Adrenal gland (tissue), 12 donors: ENCODE data around the gene GPR153. TPM values are rescaled to one million over a fixed set of nuclear protein-coding genes. Genes with fewer than 3 reads are reported as not detected.
A peak's percentile ranks its signal among the peaks of the same experiment; 100 is the strongest.

ENCODE experiments used
- DNase-seq, 7 donors: peaks; one replicate each; pipeline ENCODE4 v3.0.0-alpha.2; 2019 to 2020
- H3K27ac ChIP-seq, 5 donors: fragments of 200-600 bp; sonication (generic) in 4 of 5; 1 replicate in 3 of 5; 2 replicates in 2 of 5; pipeline versions ENCODE4 v1.5.1 to v1.8.0; 2016 to 2020; ENCODE audit warnings: mild to moderate bottlenecking in 1 of 5
- H3K27me3 ChIP-seq: fragments of 200-600 bp; 2 replicates; pipeline ENCODE4 v1.8.0; 2021
- H3K36me3 ChIP-seq, 2 donors: fragments of 200-600 bp; replicated peaks in 1 of 2; 1 replicate in 1 of 2; 2 replicates in 1 of 2; pipeline versions ENCODE4 v1.5.1 to v1.8.0; 2018 to 2022
- H3K4me1 ChIP-seq, 2 donors: fragments of 200-600 bp; replicated peaks in 1 of 2; 1 replicate in 1 of 2; 2 replicates in 1 of 2; pipeline versions ENCODE4 v1.5.1 to v1.8.0; 2018 to 2021
- H3K4me3 ChIP-seq, 4 donors: fragments of 200-600 bp; sonication (generic) in 3 of 4; one replicate each; pipeline ENCODE4 v1.5.1; 2016 to 2018
- H3K9me3 ChIP-seq, 3 donors: fragments of 200-600 bp; sonication (generic) in 1 of 3; replicated peaks in 1 of 3; 1 replicate in 2 of 3; 2 replicates in 1 of 3; pipeline versions ENCODE4 v1.5.1 to v1.8.0; 2016 to 2021
- CTCF ChIP-seq, 6 experiments: fragments of 450-650 bp in 4 of 6; fragments of 200-600 bp in 2 of 6; sonication (generic) in 1 of 6; IDR thresholded peaks; 1 replicate in 5 of 6; 2 replicates in 1 of 6; pipeline versions ENCODE4 v1.5.1 to v1.8.0; 2016 to 2021; ENCODE audit warnings: antibody characterized with exemption in 6 of 6, mild to moderate bottlenecking in 2 of 6, moderate library complexity in 1 of 6
- POLR2A ChIP-seq, 2 donors: fragments of 450-650 bp; IDR thresholded peaks; one replicate each; pipeline ENCODE4 v1.6.1; 2017; ENCODE audit warnings: antibody characterized with exemption in 2 of 2, mild to moderate bottlenecking in 2 of 2, moderate library complexity in 1 of 2
- WGBS, 4 donors: extraction: QIAGEN DNeasy Blood & Tissue Kit in 2 of 4; methylation state at CpG; one replicate each; pipeline versions ENCODE4 v1.1.5 to v1.1.7; 2013 to 2017; 5-methylcytosine and 5-hydroxymethylcytosine counted together
- intact Hi-C, 2 donors: fragments of 100-400 bp; cut with DNase I; formaldehyde crosslinking; loops; one replicate each; pipeline versions ENCODE4 v1.14.1 to v1.15.0; 2022 to 2023
- polyA plus RNA-seq, 3 donors: library from polyadenylated mRNA; stranded (reverse); fragments of 200-250 nt in 2 of 3; fragments of 350-450 nt in 1 of 3; fragmentation: Illumina TruSeq in 1 of 3; extraction: RNeasy Lipid Tissue Mini Kit (QIAGEN cat#74804) in 1 of 3; gene quantifications; one replicate each; pipeline ENCODE4 v1.2.3, GENCODE V29; 2013 to 2014
- total RNA-seq, 9 donors: library from RNA; depleted of rRNA in 4 of 9; stranded (reverse); fragments of >200 nt in 4 of 9; fragments of 120-200 nt in 1 of 9; fragmentation: NEBNext Ultra II Directional in 1 of 9; extraction: Animal tissue kit (Norgen Biotek cat#: 25700) in 1 of 9; gene quantifications; one replicate each; pipeline versions ENCODE4 v1.1.0 to v1.2.4, GENCODE V29; 2013 to 2023
- donor health status: healthy with polysubstance abuse.
- donor health status: Bipolar disorder and iron deficiency.
- donor health status: DM: yes; HTN: yes; CAD: no.
- donor health status: DM: no; HTN: no; CAD: no.
- donor health status: DM: no; HTN: no; CAD: no.
- donor health status: DM: yes; HTN: yes; CAD: no.

The GPR153 gene
- total and polyA plus RNA-seq, 12 donors: 0.86 to 5.9 (median 3.1) TPM

- Histone ChIP-seq H3K9me3 (no peaks in the 10 kb centered on the region), H3K27ac (no peak overlapping the region), H3K27me3 (peaks cover 56% of the 10 kb centered on the region), H3K4me1 (peaks cover 5 to 30% of the 10 kb centered on the region in 2 donors), H3K4me3 (no peak overlapping the region), H3K36me3 (no peaks in the 10 kb centered on the region)
- TF ChIP-seq CTCF (IDR thresholded peaks at IDR 0.05) (peak; percentile 62 to 97 (median 72)), POLR2A (IDR thresholded peaks at IDR 0.05) (no peak)
- intact Hi-C loops: loop anchor here (5.0 kb wide), 3 partner anchors 37 to 167 kb away; no protein-coding TSS in a partner anchor
- WGBS, 4 donors: 0 to 3% (median 2%) methylated on average over 6 to 79 of the region's 79 CpGs
- DNase-seq: peak; percentile 78 to 87 (median 83)
Observed at GRCh38 chr1:6245086-6245868, 15.6 kb downstream of the GPR153 start.

- 1 to 8% (median 5%) methylated on average over 21 to 24 of the region's 24 CpGs for WGBS, 4 donors
Observed at GRCh38 chr1:6244401-6245049, 16.4 kb downstream of the GPR153 start.

GRCh38 chr1:6243993-6244392, 16.9 kb downstream of the GPR153 start, which contains the start of gene HES3:
HES3 (plus strand) TSS chr1:6244179; CDS start chr1:6244366, 187 bp downstream.
- peaks cover 5 to 27% of the 10 kb centered on the region in 2 donors for H3K4me1 ChIP-seq
- 2 to 6% (median 4%) methylated on average over 6 to 16 of the region's 16 CpGs for WGBS, 4 donors
- H3K9me3 ChIP-seq: no peaks in the 10 kb centered on the region
- no peak within 1 kb of the TSS for H3K27ac ChIP-seq
- no peak within 1 kb of the TSS for H3K4me3 ChIP-seq
- TF ChIP-seq CTCF (IDR thresholded peaks at IDR 0.05) (no peak), POLR2A (IDR thresholded peaks at IDR 0.05) (no peak)
- peaks cover 54% of the 10 kb centered on the region for H3K27me3 ChIP-seq
- intact Hi-C loops: loop anchor here (5.0 kb wide), 3 partner anchors 37 to 192 kb away; partner anchors contain the start of gene RNF207 (in 2 of the 2)
- no peak for DNase-seq
- H3K36me3 ChIP-seq: no peaks in the 10 kb centered on the region

More at GRCh38 chr1:6244401-6245049, 16.4 kb downstream of the GPR153 start:
- TF ChIP-seq POLR2A (IDR thresholded peaks at IDR 0.05): no peak
- no peak for TF ChIP-seq CTCF (IDR thresholded peaks at IDR 0.05)
- H3K4me1 ChIP-seq: peaks cover 5 to 30% of the 10 kb centered on the region in 2 donors
- no peaks in the 10 kb centered on the region for H3K9me3 ChIP-seq
- no peaks in the 10 kb centered on the region for H3K36me3 ChIP-seq
- H3K27ac ChIP-seq: no peak overlapping the region
- intact Hi-C loops: loop anchor here (5.0 kb wide), 6 partner anchors 37 to 192 kb away; partner anchors contain the start of gene RNF207 (in 2 of the 2)
- no peak overlapping the region for H3K4me3 ChIP-seq
- peaks cover 54% of the 10 kb centered on the region for H3K27me3 ChIP-seq
- DNase-seq: no peak
